HG02840 (cell line): ENCODE measurements around the gene OR51Q1.

Experiments used
- ATAC-seq: cut with Tn5 transposase; IDR thresholded peaks from one replicate; pipeline ENCODE4 v1.9.1; 2021; ENCODE audit warnings: mild to moderate bottlenecking, moderate library complexity, moderate number of reproducible peaks; ENCODE audit not compliant: unreplicated experiment, low FRiP score

OR51Q1 gene

GRCh38 chr11:5421811-5422210 is at the start of gene OR51Q1:
Gene OR51Q1 (plus strand): TSS chr11:5422111. CDS start chr11:5422201, 90 bp downstream.
- ATAC-seq, result no peak

GRCh38 chr11:5380740-5381342 is 41.1 kb upstream of the OR51Q1 start:
- peak; percentile 75 for ATAC-seq

GRCh38 chr11:5383576-5383975 is 38.3 kb upstream of the OR51Q1 start, which contains the start of gene OR51M1:
Gene OR51M1 (plus strand): TSS chr11:5383812. CDS start chr11:5389399, 5,587 bp downstream.
- ATAC-seq, result no peak

GRCh38 chr11:5384335-5384734 is 37.6 kb upstream of the OR51Q1 start:
- no peak for ATAC-seq

- no peak for ATAC-seq
These were observed 31.7 kb upstream of the OR51Q1 start for GRCh38 chr11:5390210-5390609.

- ATAC-seq, result no peak
These were observed 27.8 kb upstream of the OR51Q1 start for GRCh38 chr11:5394091-5394490.

- ATAC-seq, result no peak
These were observed 23.0 kb upstream of the OR51Q1 start for GRCh38 chr11:5398936-5399335.

- ATAC-seq, result no peak
These were observed 16.7 kb upstream of the OR51Q1 start for GRCh38 chr11:5405173-5405572.

- ATAC-seq, result no peak
These were observed 918 bp upstream of the OR51Q1 start for GRCh38 chr11:5420993-5421392.

- ATAC-seq, result no peak
These were observed 1.2 kb downstream of the OR51Q1 start for GRCh38 chr11:5423131-5423530.

GRCh38 chr11:5441414-5441813 is 19.5 kb downstream of the OR51Q1 start, which contains the start of gene OR51I1:
Gene OR51I1 (minus strand): TSS chr11:5441514. CDS start chr11:5441514, 0 bp downstream.
- ATAC-seq, result no peak

GRCh38 chr11:5443835-5444393 is 22.0 kb downstream of the OR51Q1 start:
- ATAC-seq, result no peak

- no peak for ATAC-seq
These were observed 27.1 kb downstream of the OR51Q1 start, which contains the start of gene OR51I2 for GRCh38 chr11:5449023-5449422. Gene OR51I2 (plus strand): TSS chr11:5449323. CDS start chr11:5453489, 4,166 bp downstream.

- no peak for ATAC-seq
These were observed 27.5 kb downstream of the OR51Q1 start for GRCh38 chr11:5449432-5449831.

- no peak for ATAC-seq
These were observed 39.2 kb downstream of the OR51Q1 start for GRCh38 chr11:5460983-5461621.

- ATAC-seq, result no peak
These were observed 45.6 kb downstream of the OR51Q1 start for GRCh38 chr11:5467527-5467926.
